ENCODE measurements around the gene GRIN2D.

Gene GRIN2D

GRCh38 chr19:48424694-48425219 is 31.3 kb downstream of the GRIN2D start:
- DNase-seq (ENCODE audit: low spot score), result peak; percentile 71
- in situ Hi-C loops (cut with MboI; ENCODE audit: low sequenced_read_pairs, unreplicated experiment), result no loop called here
- TF ChIP-seq, protein P1, sequence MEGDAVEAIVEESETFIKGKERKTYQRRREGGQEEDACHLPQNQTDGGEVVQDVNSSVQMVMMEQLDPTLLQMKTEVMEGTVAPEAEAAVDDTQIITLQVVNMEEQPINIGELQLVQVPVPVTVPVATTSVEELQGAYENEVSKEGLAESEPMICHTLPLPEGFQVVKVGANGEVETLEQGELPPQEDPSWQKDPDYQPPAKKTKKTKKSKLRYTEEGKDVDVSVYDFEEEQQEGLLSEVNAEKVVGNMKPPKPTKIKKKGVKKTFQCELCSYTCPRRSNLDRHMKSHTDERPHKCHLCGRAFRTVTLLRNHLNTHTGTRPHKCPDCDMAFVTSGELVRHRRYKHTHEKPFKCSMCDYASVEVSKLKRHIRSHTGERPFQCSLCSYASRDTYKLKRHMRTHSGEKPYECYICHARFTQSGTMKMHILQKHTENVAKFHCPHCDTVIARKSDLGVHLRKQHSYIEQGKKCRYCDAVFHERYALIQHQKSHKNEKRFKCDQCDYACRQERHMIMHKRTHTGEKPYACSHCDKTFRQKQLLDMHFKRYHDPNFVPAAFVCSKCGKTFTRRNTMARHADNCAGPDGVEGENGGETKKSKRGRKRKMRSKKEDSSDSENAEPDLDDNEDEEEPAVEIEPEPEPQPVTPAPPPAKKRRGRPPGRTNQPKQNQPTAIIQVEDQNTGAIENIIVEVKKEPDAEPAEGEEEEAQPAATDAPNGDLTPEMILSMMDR (IDR thresholded peaks at IDR 0.05; ENCODE audit: borderline replicate concordance, control extremely low read depth, extremely low read depth, insufficient read depth, missing control alignments), result no peak

GRCh38 chr19:48428670-48429069 is 35.2 kb downstream of the GRIN2D start:
- no peak for DNase-seq (ENCODE audit: low spot score)
- TF ChIP-seq, protein P1 (IDR thresholded peaks at IDR 0.05; ENCODE audit: borderline replicate concordance, control extremely low read depth, extremely low read depth, insufficient read depth, missing control alignments), result no peak
- in situ Hi-C loops (cut with MboI; ENCODE audit: low sequenced_read_pairs, unreplicated experiment), result no loop called here

DNA sequence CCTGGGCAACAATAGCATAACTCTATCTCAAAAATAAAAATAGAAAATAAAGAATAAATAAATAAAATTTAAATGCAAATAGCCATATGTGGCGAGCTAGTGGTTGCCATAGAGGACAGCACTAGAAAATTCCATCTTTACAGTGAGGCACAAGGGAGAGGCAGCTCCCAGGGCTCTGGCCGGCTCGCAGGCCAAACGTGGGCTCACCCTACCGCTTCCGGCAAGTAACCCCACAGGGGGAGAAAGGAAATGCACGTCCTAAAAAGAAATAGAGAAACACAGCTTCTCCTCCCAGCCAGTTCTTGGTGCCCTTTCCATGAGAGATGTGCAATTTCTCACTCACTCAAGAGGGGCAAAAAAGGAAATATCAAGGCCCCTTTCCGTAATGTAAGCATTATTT is 39.9 kb downstream of the GRIN2D start:
- TF ChIP-seq, protein P1 (IDR thresholded peaks at IDR 0.05; ENCODE audit: borderline replicate concordance, control extremely low read depth, extremely low read depth, insufficient read depth, missing control alignments), result no peak
- DNase-seq (ENCODE audit: low spot score), result no peak
- in situ Hi-C loops (cut with MboI; ENCODE audit: low sequenced_read_pairs, unreplicated experiment), result no loop called here

GRCh38 chr19:48436586-48436985 is 43.1 kb downstream of the GRIN2D start:
- DNase-seq (ENCODE audit: low spot score), result no peak
- TF ChIP-seq, protein P1 (IDR thresholded peaks at IDR 0.05; ENCODE audit: borderline replicate concordance, control extremely low read depth, extremely low read depth, insufficient read depth, missing control alignments), result no peak
- in situ Hi-C loops (cut with MboI; ENCODE audit: low sequenced_read_pairs, unreplicated experiment), result no loop called here

GRCh38 chr19:48441360-48442050 is 48.0 kb downstream of the GRIN2D start:
- in situ Hi-C loops (cut with MboI; ENCODE audit: low sequenced_read_pairs, unreplicated experiment), result no loop called here
- DNase-seq (ENCODE audit: low spot score), result peak; percentile 22
- TF ChIP-seq, protein P1 (IDR thresholded peaks at IDR 0.05; ENCODE audit: borderline replicate concordance, control extremely low read depth, extremely low read depth, insufficient read depth, missing control alignments), result no peak

GRCh38 chr19:48442116-48443035 is 48.9 kb downstream of the GRIN2D start:
- DNase-seq (ENCODE audit: low spot score), result peak; percentile 29
- in situ Hi-C loops (cut with MboI; ENCODE audit: low sequenced_read_pairs, unreplicated experiment), result no loop called here
- TF ChIP-seq, protein P1 (IDR thresholded peaks at IDR 0.05; ENCODE audit: borderline replicate concordance, control extremely low read depth, extremely low read depth, insufficient read depth, missing control alignments), result no peak

Data from GM13976 (cell line).